ENCODE data around the gene MAP2K3.

The MAP2K3 gene

GRCh38 chr17:21359483-21359840 is 75.0 kb downstream of the MAP2K3 start:
- no peak for TF ChIP-seq SIN3A (IDR thresholded peaks at IDR 0.05; ENCODE audit: borderline replicate concordance, insufficient read depth, low read length)

GRCh38 chr17:21360048-21360447 is 75.5 kb downstream of the MAP2K3 start:
- TF ChIP-seq SIN3A (IDR thresholded peaks at IDR 0.05; ENCODE audit: borderline replicate concordance, insufficient read depth, low read length) (no peak), REST (IDR thresholded peaks at IDR 0.05; ENCODE audit: insufficient read depth in 1 of 2, low read depth in 2 of 2, low read length in 2 of 2) (no peak), POLR2AphosphoS5 (IDR thresholded peaks at IDR 0.05; ENCODE audit: low read depth, low read length) (no peak), TAF1 (IDR thresholded peaks at IDR 0.05; ENCODE audit: borderline replicate concordance, insufficient read depth, low read length) (no peak), FOXP2 (optimal IDR thresholded peaks at IDR 0.05; ENCODE audit: borderline replicate concordance, extremely low read depth, extremely low read length, insufficient read depth) (no peak)

GRCh38 chr17:21361020-21361809 is 76.7 kb downstream of the MAP2K3 start:
- TF ChIP-seq POLR2AphosphoS5 (IDR thresholded peaks at IDR 0.05; ENCODE audit: low read depth, low read length) (no peak), FOXP2 (optimal IDR thresholded peaks at IDR 0.05; ENCODE audit: borderline replicate concordance, extremely low read depth, extremely low read length, insufficient read depth) (no peak), SIN3A (IDR thresholded peaks at IDR 0.05; ENCODE audit: borderline replicate concordance, insufficient read depth, low read length) (no peak), REST (IDR thresholded peaks at IDR 0.05; ENCODE audit: insufficient read depth in 1 of 2, low read depth in 2 of 2, low read length in 2 of 2) (no peak), TAF1 (IDR thresholded peaks at IDR 0.05; ENCODE audit: borderline replicate concordance, insufficient read depth, low read length) (no peak)

GRCh38 chr17:21362331-21362931 is 77.9 kb downstream of the MAP2K3 start:
- TF ChIP-seq TAF1 (IDR thresholded peaks at IDR 0.05; ENCODE audit: borderline replicate concordance, insufficient read depth, low read length) (no peak), POLR2AphosphoS5 (IDR thresholded peaks at IDR 0.05; ENCODE audit: low read depth, low read length) (no peak), SIN3A (IDR thresholded peaks at IDR 0.05; ENCODE audit: borderline replicate concordance, insufficient read depth, low read length) (no peak), REST (IDR thresholded peaks at IDR 0.05; ENCODE audit: insufficient read depth in 1 of 2, low read depth in 2 of 2, low read length in 2 of 2) (no peak), FOXP2 (optimal IDR thresholded peaks at IDR 0.05; ENCODE audit: borderline replicate concordance, extremely low read depth, extremely low read length, insufficient read depth) (no peak)

GRCh38 chr17:21363776-21364642 is 79.5 kb downstream of the MAP2K3 start:
- TF ChIP-seq FOXP2 (optimal IDR thresholded peaks at IDR 0.05; ENCODE audit: borderline replicate concordance, extremely low read depth, extremely low read length, insufficient read depth) (no peak), POLR2AphosphoS5 (IDR thresholded peaks at IDR 0.05; ENCODE audit: low read depth, low read length) (no peak), SIN3A (IDR thresholded peaks at IDR 0.05; ENCODE audit: borderline replicate concordance, insufficient read depth, low read length) (no peak), TAF1 (IDR thresholded peaks at IDR 0.05; ENCODE audit: borderline replicate concordance, insufficient read depth, low read length) (no peak), REST (IDR thresholded peaks at IDR 0.05; ENCODE audit: insufficient read depth in 1 of 2, low read depth in 2 of 2, low read length in 2 of 2) (no peak)
